ENCODE measurements around the gene TSEN15. TPM values are rescaled to one million over a fixed set of nuclear protein-coding genes. Genes with fewer than 3 reads are reported as not detected.

TSEN15 gene
- total and polyA plus RNA-seq, 8 donors = 11.6 to 137 (median 24.6) TPM

- Histone ChIP-seq H3K9me3 (no peaks in the 10 kb centered on the region), H3K36me3 (peaks cover 3 to 22% (median 11%) of the 10 kb centered on the region in 4 donors), H3K27ac (no peak overlapping the region), H3K4me1 (peaks cover 15 to 46% (median 28%) of the 10 kb centered on the region in 4 donors), H3K4me3 (peak overlapping the region in 3 of 4 donors; percentile 90 to 98 (median 93)), H3K27me3 (no peaks in the 10 kb centered on the region)
- no peak for DNase-seq
- TF ChIP-seq CTCF (IDR thresholded peaks at IDR 0.05) (no peak), EP300 (IDR thresholded peaks at IDR 0.05) (no peak), POLR2AphosphoS5 (IDR thresholded peaks at IDR 0.05) (no peak), POLR2A (IDR thresholded peaks at IDR 0.05) (no peak)
- intact Hi-C loops (cut with DNase I; ENCODE audit: low total_unique reads) = no loop called here
- 58 to 77% (median 71%) methylated on average over 3 of the region's 3 CpGs for WGBS, 5 donors
These were observed 1.2 kb downstream of the TSEN15 start for GRCh38 chr1:184052750-184053149.

- H3K4me3 ChIP-seq = no peak overlapping the region
- no peak for TF ChIP-seq POLR2AphosphoS5 (IDR thresholded peaks at IDR 0.05)
- TF ChIP-seq POLR2A (IDR thresholded peaks at IDR 0.05) = no peak
- no peak for TF ChIP-seq EP300 (IDR thresholded peaks at IDR 0.05)
- no peak for TF ChIP-seq CTCF (IDR thresholded peaks at IDR 0.05)
- no peaks in the 10 kb centered on the region for H3K27me3 ChIP-seq
- DNase-seq = no peak
- H3K27ac ChIP-seq = no peak overlapping the region
- H3K36me3 ChIP-seq = peaks cover 3 to 22% (median 11%) of the 10 kb centered on the region in 4 donors
- peaks cover 15 to 46% (median 28%) of the 10 kb centered on the region in 4 donors for H3K4me1 ChIP-seq
- intact Hi-C loops (cut with DNase I; ENCODE audit: low total_unique reads) = no loop called here
- no peaks in the 10 kb centered on the region for H3K9me3 ChIP-seq
These were observed 2.4 kb downstream of the TSEN15 start for GRCh38 chr1:184053881-184054280.

- peaks cover 9 to 51% (median 29%) of the 10 kb centered on the region in 4 donors for H3K4me1 ChIP-seq
- H3K36me3 ChIP-seq = peaks cover 3 to 30% (median 16%) of the 10 kb centered on the region in 4 donors
- TF ChIP-seq CTCF (IDR thresholded peaks at IDR 0.05) = no peak
- no peak for TF ChIP-seq POLR2A (IDR thresholded peaks at IDR 0.05)
- no peak for TF ChIP-seq POLR2AphosphoS5 (IDR thresholded peaks at IDR 0.05)
- TF ChIP-seq EP300 (IDR thresholded peaks at IDR 0.05) = no peak
- H3K27ac ChIP-seq = peak overlapping the region in 1 of 5 donors; percentile 20
- intact Hi-C loops (cut with DNase I; ENCODE audit: low total_unique reads) = no loop called here
- H3K27me3 ChIP-seq = no peaks in the 10 kb centered on the region
- no peak for DNase-seq
- no peak overlapping the region for H3K4me3 ChIP-seq
- WGBS, 5 donors = 54 to 75% (median 67%) methylated on average over 2 of the region's 2 CpGs
- no peaks in the 10 kb centered on the region for H3K9me3 ChIP-seq
These were observed 5.5 kb downstream of the TSEN15 start for GRCh38 chr1:184056921-184057555.

GRCh38 chr1:184059887-184060286 is 8.4 kb downstream of the TSEN15 start:
- DNase-seq = no peak
- Histone ChIP-seq H3K9me3 (no peaks in the 10 kb centered on the region), H3K36me3 (peaks cover 3 to 28% (median 11%) of the 10 kb centered on the region in 4 donors), H3K4me3 (no peak overlapping the region), H3K27ac (no peak overlapping the region), H3K4me1 (peaks cover 0 to 44% (median 12%) of the 10 kb centered on the region in 4 donors), H3K27me3 (no peaks in the 10 kb centered on the region)
- no peak for TF ChIP-seq POLR2AphosphoS5 (IDR thresholded peaks at IDR 0.05)
- intact Hi-C loops (cut with DNase I; ENCODE audit: low total_unique reads) = no loop called here

- TF ChIP-seq POLR2A (IDR thresholded peaks at IDR 0.05) (no peak), EP300 (IDR thresholded peaks at IDR 0.05) (no peak), CTCF (IDR thresholded peaks at IDR 0.05) (no peak), POLR2AphosphoS5 (IDR thresholded peaks at IDR 0.05) (no peak)
- Histone ChIP-seq H3K36me3 (peaks cover 0 to 24% (median 8%) of the 10 kb centered on the region in 4 donors), H3K27ac (no peak overlapping the region), H3K9me3 (no peaks in the 10 kb centered on the region), H3K27me3 (no peaks in the 10 kb centered on the region), H3K4me1 (peaks cover 0 to 39% (median 12%) of the 10 kb centered on the region in 4 donors), H3K4me3 (no peak overlapping the region)
- no peak for DNase-seq
- intact Hi-C loops (cut with DNase I; ENCODE audit: low total_unique reads) = no loop called here
- 83 to 90% (median 85%) methylated on average over 3 of the region's 3 CpGs for WGBS, 5 donors
These were observed 8.8 kb downstream of the TSEN15 start for GRCh38 chr1:184060316-184060715.
